HG02759 (cell line): ENCODE measurements around the gene ASAP3.
"Not testable (repeated sequence)": the region's sequence is repeated elsewhere in the genome, so short reads cannot be mapped to it uniquely, and the experiment has no call there.

Experiments used
- ATAC-seq: cut with Tn5 transposase; IDR thresholded peaks from one replicate; pipeline ENCODE4 v1.9.1; 2021; ENCODE audit warnings: mild to moderate bottlenecking, moderate library complexity; ENCODE audit not compliant: unreplicated experiment

ASAP3 gene

GRCh38 chr1:23515905-23516304 is 31.9 kb upstream of the ASAP3 start:
- ATAC-seq = no peak

- no peak for ATAC-seq
Measured at GRCh38 chr1:23514111-23514679, 30.2 kb upstream of the ASAP3 start.

GRCh38 chr1:23509896-23510295 is 25.9 kb upstream of the ASAP3 start:
- ATAC-seq = no peak

- no peak for ATAC-seq
Measured at GRCh38 chr1:23506376-23507107, 22.6 kb upstream of the ASAP3 start.

GRCh38 chr1:23505851-23506250 is 21.9 kb upstream of the ASAP3 start:
- ATAC-seq = no peak

GRCh38 chr1:23504156-23504555 is 20.2 kb upstream of the ASAP3 start:
- not testable (repeated sequence) for ATAC-seq

- ATAC-seq = no peak
Measured at GRCh38 chr1:23502951-23503350, 19.0 kb upstream of the ASAP3 start.

- no peak for ATAC-seq
Measured at GRCh38 chr1:23500466-23500865, 16.5 kb upstream of the ASAP3 start.

GRCh38 chr1:23497777-23498439 is 13.9 kb upstream of the ASAP3 start:
- ATAC-seq = no peak

GRCh38 chr1:23496490-23497181 is 12.7 kb upstream of the ASAP3 start:
- no peak for ATAC-seq

GRCh38 chr1:23494836-23495235 is 10.9 kb upstream of the ASAP3 start:
- ATAC-seq = not testable (repeated sequence)

- not testable (repeated sequence) for ATAC-seq
Measured at GRCh38 chr1:23492776-23493175, 8.8 kb upstream of the ASAP3 start.

- ATAC-seq = no peak
Measured at GRCh38 chr1:23492132-23492720, 8.2 kb upstream of the ASAP3 start.

- no peak for ATAC-seq
Measured at GRCh38 chr1:23489842-23490241, 5.9 kb upstream of the ASAP3 start.

GRCh38 chr1:23485002-23485332 is 988 bp upstream of the ASAP3 start:
- ATAC-seq = no peak

- peak; percentile 58 for ATAC-seq
Measured at GRCh38 chr1:23484253-23485001, 448 bp upstream of the ASAP3 start.

GRCh38 chr1:23481904-23482303 is 2.1 kb downstream of the ASAP3 start:
- ATAC-seq = no peak

- no peak for ATAC-seq
Measured at GRCh38 chr1:23481026-23481597, 2.9 kb downstream of the ASAP3 start.

- ATAC-seq = no peak
Measured at GRCh38 chr1:23480187-23481025, 3.6 kb downstream of the ASAP3 start.

GRCh38 chr1:23479666-23479941 is 4.4 kb downstream of the ASAP3 start:
- ATAC-seq = no peak
